Measurements from ENCODE around the gene IRF2BP2.
"Not testable (repeated sequence)": the region's sequence is repeated elsewhere in the genome, so short reads cannot be mapped to it uniquely, and the experiment has no call there.

IRF2BP2 gene

DNA sequence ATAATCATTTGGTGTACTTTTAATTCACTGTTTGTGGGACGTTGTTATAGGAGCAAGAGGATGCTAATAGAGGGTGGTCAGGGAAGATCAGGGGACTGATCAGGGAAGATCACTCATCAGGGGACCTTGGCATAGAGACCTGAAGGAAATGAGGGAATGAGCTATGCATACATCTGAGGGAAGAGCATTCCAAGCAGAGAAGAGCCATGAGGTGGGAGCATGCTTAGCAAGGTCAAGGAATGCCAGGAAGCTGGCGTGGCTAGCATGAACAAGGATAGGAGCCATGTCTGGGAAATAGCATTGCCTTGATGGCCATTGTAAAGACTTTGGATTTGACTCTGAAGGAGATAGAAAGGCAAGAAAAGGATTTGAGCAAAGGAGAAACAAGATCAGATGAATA, 14.1 kb downstream of the IRF2BP2 start:
- no peak for DNase-seq (ENCODE audit: low spot score)
- TF ChIP-seq, protein P1, sequence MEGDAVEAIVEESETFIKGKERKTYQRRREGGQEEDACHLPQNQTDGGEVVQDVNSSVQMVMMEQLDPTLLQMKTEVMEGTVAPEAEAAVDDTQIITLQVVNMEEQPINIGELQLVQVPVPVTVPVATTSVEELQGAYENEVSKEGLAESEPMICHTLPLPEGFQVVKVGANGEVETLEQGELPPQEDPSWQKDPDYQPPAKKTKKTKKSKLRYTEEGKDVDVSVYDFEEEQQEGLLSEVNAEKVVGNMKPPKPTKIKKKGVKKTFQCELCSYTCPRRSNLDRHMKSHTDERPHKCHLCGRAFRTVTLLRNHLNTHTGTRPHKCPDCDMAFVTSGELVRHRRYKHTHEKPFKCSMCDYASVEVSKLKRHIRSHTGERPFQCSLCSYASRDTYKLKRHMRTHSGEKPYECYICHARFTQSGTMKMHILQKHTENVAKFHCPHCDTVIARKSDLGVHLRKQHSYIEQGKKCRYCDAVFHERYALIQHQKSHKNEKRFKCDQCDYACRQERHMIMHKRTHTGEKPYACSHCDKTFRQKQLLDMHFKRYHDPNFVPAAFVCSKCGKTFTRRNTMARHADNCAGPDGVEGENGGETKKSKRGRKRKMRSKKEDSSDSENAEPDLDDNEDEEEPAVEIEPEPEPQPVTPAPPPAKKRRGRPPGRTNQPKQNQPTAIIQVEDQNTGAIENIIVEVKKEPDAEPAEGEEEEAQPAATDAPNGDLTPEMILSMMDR (IDR thresholded peaks at IDR 0.05; ENCODE audit: extremely low read depth, missing control alignments) = no peak

DNA sequence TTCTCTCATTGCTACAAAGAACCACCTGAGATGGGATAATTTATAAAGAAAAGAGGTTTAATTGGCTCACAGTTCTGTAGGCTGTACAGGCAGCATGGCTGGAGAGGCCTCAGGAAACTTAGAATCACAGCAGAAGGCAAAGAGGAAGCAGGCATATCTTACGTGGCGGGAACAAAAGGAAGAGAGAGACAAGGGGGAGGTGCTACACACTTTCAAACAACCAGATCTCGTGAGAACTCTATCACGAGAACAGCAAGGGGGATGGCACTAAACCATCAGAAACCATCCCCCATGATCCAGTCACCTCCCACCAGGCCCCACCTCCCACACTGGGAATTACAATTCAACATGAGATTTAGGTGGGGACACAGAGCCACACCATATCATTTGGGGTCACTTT, 15.4 kb downstream of the IRF2BP2 start:
- DNase-seq (ENCODE audit: low spot score) = not testable (repeated sequence)

DNA sequence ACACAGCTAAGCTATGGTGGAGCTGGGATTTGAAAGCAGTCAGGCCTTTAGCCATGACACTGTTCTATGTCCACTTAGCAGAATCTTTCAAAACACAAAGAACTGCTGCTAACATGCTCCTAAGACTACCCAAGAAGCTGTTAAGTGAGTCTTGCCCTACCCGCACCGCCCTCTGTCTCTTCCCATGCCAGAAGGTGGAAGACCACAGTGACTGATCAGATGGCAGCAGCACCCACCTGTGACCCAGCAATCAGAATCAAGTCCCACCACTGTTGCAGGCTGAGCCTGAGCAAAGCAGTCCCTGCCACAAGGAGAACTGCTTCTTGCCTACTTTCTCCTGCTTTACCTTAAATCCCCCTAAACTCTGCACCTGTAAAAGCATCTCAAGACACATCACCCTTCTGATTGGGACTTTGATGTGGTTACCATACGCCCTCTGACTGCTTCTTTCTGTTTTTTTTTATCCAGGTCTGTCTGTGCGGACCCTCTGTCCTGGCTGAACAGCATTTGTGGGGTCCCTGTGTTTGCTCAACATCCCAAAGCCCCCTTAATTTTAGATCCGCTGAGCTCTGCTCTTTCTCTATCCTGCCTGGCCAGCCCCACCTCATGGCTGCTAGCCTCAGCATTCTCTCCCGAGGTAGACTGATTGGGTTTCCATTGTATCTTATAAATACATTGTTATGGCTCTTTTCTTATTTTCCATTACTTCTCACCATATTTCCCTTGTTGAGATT, 16.0 kb downstream of the IRF2BP2 start:
- DNase-seq (ENCODE audit: low spot score) = no peak
- TF ChIP-seq, protein P1 (IDR thresholded peaks at IDR 0.05; ENCODE audit: extremely low read depth, missing control alignments) = no peak

DNA sequence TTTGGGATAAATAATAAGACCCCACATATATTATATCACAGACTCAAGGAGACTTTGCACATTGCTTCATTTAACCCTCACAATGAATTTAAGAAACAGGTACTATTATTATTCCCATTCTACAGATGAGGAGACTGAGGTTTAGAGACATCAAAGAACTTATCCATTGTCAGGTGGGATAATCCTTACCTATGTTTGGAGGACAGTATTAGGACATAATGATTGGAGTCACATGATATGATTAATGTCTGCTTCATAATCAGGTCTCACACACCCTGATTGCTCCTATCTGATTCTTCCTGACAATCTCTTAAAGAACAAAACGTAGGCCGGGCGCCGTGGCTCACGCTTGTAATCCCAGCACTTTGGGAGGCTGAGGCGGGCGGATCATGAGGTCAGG, 16.9 kb downstream of the IRF2BP2 start:
- DNase-seq (ENCODE audit: low spot score) = no peak
- TF ChIP-seq, protein P1 (IDR thresholded peaks at IDR 0.05; ENCODE audit: extremely low read depth, missing control alignments) = no peak

DNA sequence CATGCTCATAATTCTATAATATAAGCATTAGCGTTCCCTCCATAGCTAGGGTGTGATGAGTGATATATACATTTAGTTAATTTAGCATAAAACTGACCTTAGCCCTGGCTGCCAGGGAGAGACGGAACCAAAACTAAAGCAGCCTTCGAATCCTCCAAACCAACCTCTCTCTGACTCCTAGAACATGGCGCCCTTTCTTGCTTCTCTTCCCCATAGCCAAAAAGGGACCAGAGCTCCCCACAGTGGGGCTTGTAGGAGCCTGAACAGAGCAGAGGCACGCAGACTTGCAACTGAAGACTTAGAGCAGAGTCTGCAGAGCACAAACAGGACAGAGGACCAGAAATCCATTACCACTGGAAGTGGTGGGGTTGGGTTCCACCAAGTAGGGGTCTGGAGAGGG, 17.7 kb downstream of the IRF2BP2 start:
- TF ChIP-seq, protein P1 (IDR thresholded peaks at IDR 0.05; ENCODE audit: extremely low read depth, missing control alignments) = no peak
- no peak for DNase-seq (ENCODE audit: low spot score)

DNA sequence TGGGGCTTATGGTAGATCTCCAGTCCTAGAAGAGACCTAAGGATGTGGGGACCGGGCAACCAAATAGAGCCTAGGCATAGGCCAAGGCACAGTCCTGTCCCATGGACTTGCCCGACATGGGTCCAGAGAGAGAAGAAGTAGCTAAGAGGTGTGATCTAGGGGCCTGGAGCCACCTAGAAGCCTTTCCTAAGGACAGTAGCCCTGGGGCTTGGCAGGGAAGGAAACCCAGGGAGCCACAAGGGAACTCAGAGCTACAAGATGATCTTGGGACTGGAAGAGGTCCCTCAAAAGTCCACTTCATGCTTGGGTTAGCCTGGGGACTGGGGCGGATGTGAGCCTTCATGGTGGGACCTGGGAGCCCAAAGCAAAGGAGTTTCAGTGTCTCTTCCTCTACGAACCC, 18.8 kb downstream of the IRF2BP2 start:
- DNase-seq (ENCODE audit: low spot score) = no peak
- TF ChIP-seq, protein P1 (IDR thresholded peaks at IDR 0.05; ENCODE audit: extremely low read depth, missing control alignments) = no peak

DNA sequence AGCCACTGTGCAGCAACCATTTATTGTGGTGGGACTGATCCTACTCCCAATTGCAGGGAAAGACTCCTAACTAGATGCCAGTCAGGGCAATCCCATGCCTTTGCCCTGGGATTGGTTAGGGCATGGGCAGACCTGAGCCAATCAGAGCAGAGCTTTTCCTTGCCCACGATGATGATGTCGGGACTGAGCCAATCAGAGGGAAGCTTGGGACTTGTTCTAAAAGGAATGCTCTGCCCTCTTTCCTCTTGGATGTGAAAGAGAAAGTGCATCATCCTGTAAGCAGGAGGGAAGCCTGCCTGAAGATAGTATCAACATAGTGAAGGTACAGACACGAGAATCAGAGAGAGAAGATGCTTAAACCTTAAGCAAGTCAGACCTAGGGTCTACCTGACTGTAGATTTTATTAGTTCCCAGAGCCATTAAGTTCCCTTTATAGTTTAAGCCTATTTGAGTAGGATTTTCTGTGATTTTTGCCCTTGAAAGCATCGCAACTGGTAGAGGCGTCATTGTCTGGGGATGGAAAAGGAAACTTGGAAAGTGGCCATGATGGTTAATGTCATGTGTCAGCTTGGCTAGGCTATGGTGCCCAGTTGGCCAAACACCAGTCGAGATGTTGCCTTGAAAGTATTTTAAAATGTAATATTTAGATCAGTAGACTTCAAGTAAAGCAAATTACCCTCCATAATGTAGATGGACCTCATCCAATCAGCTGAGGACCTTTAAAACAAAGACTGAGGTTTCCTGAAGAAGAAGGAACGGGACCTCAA, 19.9 kb downstream of the IRF2BP2 start:
- TF ChIP-seq, protein P1 (IDR thresholded peaks at IDR 0.05; ENCODE audit: extremely low read depth, missing control alignments) = no peak
- no peak for DNase-seq (ENCODE audit: low spot score)
